Adrenal gland (tissue), 5 donors: Measurements from ENCODE around the gene AHNAK.

Source experiments
- CTCF ChIP-seq, 6 experiments: fragments of 450-650 bp in 4 of 6; fragments of 200-600 bp in 2 of 6; sonication (generic) in 1 of 6; IDR thresholded peaks; 1 replicate in 5 of 6; 2 replicates in 1 of 6; pipeline versions ENCODE4 v1.5.1 to v1.8.0; 2016 to 2021; ENCODE audit warnings: antibody characterized with exemption in 6 of 6, mild to moderate bottlenecking in 2 of 6, moderate library complexity in 1 of 6
- POLR2A ChIP-seq, 2 donors: fragments of 450-650 bp; IDR thresholded peaks; one replicate each; pipeline ENCODE4 v1.6.1; 2017; ENCODE audit warnings: antibody characterized with exemption in 2 of 2, mild to moderate bottlenecking in 2 of 2, moderate library complexity in 1 of 2
- donor health status: DM: no; HTN: no; CAD: no.

DNA sequence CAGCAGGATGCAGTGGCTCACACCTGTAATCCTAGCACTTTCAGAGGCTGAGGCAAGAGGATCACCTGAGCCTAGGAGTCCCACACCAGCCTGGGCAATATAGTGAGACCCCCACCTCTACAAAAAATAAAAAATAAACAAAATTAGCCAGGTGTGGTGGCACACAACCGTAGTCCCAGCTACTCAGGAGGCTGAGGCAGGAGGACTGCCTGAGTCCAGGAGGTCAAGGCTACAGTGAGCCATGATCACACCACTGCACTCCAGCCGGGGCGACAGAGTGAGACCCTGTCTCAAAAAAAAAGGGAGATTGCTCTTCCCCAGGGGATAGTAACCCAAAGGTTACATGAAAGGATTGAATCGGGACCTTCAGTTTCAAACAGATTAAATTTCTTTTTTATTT lies 54.0 kb downstream of the AHNAK start:
- TF ChIP-seq CTCF (IDR thresholded peaks at IDR 0.05) (no peak), POLR2A (IDR thresholded peaks at IDR 0.05) (no peak)
